NCI-H226 (cell line): ENCODE data around the gene METTL2A.
"Not testable (repeated sequence)": the region's sequence is repeated elsewhere in the genome, so short reads cannot be mapped to it uniquely, and the experiment has no call there.

Experiments used
- DNase-seq: peaks from one replicate; pipeline ENCODE4 v3.0.0-alpha.2; 2015

The METTL2A gene

GRCh38 chr17:62423647-62424461 is at the start of gene METTL2A:
METTL2A (plus strand) TSS chr17:62423897; CDS start chr17:62423903, 6 bp downstream.
- peak; percentile 88 for DNase-seq

- no peak for DNase-seq
Measured at GRCh38 chr17:62380253-62380652, 43.4 kb upstream of the METTL2A start, which contains the start of gene EFCAB3. EFCAB3 (plus strand) TSS chr17:62380553; CDS start chr17:62382980, 2,427 bp downstream.

DNA sequence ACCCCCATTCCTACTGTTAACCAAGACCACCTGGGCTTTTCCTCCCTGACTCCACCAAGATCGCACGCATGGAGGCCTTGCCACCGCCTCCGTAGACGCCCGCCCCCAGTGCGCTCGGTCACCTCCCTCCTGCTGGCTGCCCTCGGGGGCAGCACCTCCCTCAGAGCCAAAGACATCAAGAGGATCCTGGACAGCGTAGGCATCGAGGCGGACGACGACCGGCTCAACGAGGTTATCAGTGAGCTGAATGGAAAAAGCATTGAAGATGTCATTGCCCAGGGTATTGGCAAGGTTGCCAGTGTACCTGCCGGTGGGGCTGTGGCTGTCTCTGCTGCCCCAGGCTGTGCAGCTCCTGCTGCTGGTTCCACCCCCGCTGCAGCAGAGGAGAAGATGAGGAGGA is 42.1 kb upstream of the METTL2A start:
- DNase-seq: no peak

GRCh38 chr17:62388856-62389255 is 34.8 kb upstream of the METTL2A start:
- DNase-seq: no peak

GRCh38 chr17:62392908-62393307 is 30.8 kb upstream of the METTL2A start:
- no peak for DNase-seq

DNA sequence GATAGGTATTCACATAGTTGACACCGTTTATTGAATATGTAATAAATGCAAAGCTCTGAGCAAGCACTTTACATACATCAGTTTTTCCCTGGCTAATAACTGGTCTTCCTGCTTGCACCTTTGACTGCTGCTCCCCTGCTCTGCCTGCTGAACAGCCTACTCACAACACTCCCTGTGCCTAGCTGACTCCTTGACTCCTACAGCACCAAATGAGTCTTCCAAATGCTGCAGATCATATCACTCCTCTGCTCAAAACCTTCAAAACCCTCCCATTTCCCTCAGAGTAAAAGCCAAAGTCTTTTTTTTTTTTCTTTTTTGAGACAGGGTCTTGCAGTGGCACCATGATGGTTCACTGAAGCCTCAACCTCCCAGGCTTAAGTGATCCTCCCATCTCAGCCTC is 24.8 kb upstream of the METTL2A start:
- no peak for DNase-seq

DNA sequence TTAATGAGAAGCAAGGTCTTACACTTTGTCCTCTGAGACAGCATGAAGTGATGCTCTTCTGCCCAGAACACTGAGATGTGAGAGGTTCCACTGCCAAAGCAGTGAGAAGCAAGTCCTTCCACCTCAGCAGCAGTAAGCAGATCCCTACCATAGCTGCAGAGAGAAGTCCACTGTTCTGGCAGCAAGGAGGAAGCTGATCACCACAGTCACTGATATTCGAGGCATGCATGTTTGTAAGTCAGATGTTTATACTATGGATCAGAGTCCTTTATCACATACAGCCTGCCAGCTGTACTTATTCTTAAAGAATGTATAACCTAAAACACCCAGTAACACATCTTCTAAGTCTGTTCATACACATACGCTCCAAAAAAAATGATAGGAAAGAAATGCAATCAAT is 18.2 kb upstream of the METTL2A start:
- no peak for DNase-seq

GRCh38 chr17:62413090-62413489 is 10.6 kb upstream of the METTL2A start:
- not testable (repeated sequence) for DNase-seq

DNA sequence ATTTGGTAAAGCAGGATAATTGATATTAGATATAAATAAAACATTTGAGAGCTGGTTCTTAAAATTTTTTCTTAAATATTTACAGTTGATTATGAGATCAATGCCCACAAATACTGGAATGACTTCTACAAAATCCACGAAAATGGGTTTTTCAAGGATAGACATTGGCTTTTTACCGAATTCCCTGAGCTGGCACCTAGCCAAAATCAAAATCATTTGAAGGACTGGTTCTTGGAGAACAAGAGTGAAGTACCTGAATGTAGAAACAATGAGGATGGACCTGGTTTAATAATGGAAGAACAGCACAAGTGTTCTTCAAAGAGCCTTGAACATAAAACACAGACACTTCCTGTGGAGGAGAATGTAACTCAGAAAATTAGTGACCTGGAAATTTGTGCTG is 2.5 kb downstream of the METTL2A start:
- DNase-seq: not testable (repeated sequence)

DNA sequence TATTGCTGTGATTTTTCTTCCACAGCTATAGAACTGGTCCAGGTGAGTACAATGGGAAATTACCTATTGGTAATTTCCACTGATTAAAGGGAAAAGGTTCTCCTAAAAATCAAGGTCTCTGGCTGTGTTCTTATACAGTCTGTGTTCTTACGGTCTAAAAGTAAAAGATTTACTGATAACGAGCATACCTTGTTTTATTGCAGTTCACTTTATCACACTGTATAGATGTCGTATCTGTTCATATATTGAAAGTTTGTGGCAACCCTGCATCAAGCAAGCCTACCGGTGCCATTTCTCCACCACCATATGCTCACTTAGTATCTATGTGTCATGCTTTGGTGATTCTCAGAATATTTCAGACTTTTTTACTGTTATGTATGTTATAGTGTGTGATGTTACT is 11.6 kb downstream of the METTL2A start:
- DNase-seq: not testable (repeated sequence)

- DNase-seq: not testable (repeated sequence)
Measured at GRCh38 chr17:62441181-62441580, 17.5 kb downstream of the METTL2A start.

DNA sequence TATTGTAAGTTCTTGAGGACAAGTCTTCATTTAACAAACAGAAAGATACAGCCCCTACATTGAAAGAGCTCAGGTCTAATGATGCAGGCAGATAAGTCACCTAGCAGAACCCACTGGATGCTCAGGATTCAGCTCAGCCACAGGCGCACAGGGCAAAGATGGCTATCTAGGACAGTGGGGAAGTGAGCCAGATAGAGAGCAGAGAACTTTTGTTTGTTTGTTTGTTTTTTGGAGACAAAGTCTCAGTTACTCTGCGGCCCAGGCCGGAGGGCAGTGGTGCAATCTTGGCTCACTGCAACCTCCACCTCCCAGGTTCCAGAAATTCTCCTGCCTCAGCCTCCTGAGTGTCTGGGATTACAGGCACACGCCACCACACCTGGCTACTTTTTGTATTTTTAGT is 20.4 kb downstream of the METTL2A start:
- DNase-seq: no peak

- not testable (repeated sequence) for DNase-seq
Measured at GRCh38 chr17:62445791-62446190, 22.1 kb downstream of the METTL2A start.

GRCh38 chr17:62452195-62452594 is 28.5 kb downstream of the METTL2A start:
- not testable (repeated sequence) for DNase-seq

DNA sequence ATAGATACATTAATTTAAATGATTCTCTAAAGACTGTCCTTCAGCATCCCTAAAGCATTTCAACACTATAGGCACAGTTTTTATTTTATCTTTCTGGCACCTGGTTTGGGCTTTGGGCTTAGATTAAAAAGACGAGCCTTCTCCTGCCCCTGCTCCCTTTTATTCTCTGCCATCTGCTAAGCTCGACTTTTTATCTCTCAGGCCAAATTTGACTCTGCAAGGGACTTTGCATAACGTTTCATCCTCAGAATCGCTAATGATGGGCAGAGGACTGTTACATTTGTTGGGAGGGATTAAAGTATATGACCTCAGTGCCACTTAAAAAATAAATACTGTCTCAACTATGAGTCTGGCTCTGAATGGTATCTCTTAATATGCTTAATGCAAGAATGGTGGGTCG is 29.3 kb downstream of the METTL2A start:
- DNase-seq: not testable (repeated sequence)

DNA sequence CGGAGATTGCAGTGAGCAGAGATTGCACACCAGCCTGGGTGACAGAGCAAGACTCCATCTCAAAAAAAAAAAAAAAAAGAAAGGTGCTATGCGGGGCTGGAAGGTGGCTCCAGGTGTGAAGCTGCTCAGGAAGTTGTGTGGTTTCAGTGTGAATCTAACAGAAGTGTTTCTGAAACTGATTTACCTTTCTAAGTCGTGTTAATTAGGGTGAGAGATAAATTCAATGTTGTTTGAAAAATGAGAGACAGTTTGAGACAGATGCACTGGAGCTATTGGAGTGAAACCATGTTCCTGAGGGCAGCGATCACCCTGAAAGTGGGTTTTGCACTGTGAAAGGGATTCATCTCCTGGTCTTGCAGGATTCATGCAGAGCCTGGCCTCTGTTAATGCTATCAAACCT is 30.0 kb downstream of the METTL2A start:
- DNase-seq: not testable (repeated sequence)

GRCh38 chr17:62454111-62454510 is 30.4 kb downstream of the METTL2A start:
- not testable (repeated sequence) for DNase-seq

GRCh38 chr17:62456016-62456415 is 32.3 kb downstream of the METTL2A start:
- no peak for DNase-seq

GRCh38 chr17:62458483-62458882 is 34.8 kb downstream of the METTL2A start:
- not testable (repeated sequence) for DNase-seq

DNA sequence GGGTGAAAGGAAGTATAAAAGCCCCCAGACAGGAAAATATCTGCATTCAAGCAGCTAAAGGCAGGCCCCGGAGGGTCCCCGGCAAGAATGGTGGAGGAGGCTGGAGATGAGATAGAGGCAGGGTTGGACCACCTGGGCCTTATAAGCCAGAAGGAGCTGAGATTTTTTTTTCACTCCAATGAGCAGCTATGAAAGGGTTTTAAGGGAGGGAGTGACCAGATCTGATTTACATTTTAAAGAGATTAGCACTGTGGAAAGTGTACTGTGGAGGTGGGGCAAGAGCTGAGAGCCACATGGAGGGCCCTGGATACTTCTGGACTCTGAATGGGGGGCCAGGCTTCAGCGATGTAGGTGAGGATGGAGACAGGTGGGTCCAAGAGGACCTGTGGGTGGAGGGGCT is 40.7 kb downstream of the METTL2A start:
- not testable (repeated sequence) for DNase-seq

- not testable (repeated sequence) for DNase-seq
Measured at GRCh38 chr17:62465271-62465670, 41.6 kb downstream of the METTL2A start.

- peak; percentile 36 for DNase-seq
Measured at GRCh38 chr17:62470666-62471379, 47.1 kb downstream of the METTL2A start.

DNA sequence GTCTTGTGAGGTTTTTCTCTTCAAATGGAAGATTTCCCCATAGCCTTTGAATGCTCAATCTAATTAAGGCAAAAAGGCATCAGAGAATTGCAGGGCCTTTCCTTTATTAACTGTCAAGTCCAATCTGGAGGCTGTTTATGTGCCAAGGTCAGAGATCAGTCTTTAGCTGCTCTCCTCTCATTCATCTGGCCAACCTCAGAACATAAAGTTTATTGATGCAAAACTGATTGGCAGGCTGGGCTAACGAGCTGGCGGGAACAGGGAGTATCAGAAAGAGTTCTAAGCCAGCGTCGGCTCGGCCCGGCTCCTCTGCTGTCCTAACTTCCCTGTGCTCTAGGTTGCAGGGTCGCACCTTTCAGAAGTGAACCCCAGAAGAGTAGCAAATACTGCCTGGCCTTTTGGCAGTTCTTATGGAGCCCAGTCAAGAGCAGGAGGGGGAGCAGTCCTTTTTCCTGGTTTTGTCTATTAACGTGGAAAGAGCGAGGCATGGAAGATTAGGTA is 47.7 kb downstream of the METTL2A start:
- not testable (repeated sequence) for DNase-seq
